NCI-H2107 treated with DMSO at 0.1 percent for 48 hours (cell line): ENCODE results near the gene UBAC1.
A peak's percentile ranks its signal among the peaks of the same experiment; 100 is the strongest.
"Not testable (repeated sequence)": the region's sequence is repeated elsewhere in the genome, so short reads cannot be mapped to it uniquely, and the experiment has no call there.

ENCODE experiments used
- DNase-seq: peaks from one replicate; lab custom pipeline; 2025; ENCODE audit not compliant: unreplicated experiment; lab: John Stamatoyannopoulos, UW

The UBAC1 gene

GRCh38 chr9:135924628-135925338, 36.4 kb downstream of the UBAC1 start:
- DNase-seq, result no peak

- no peak for DNase-seq
Measured at GRCh38 chr9:135923508-135923907, 37.7 kb downstream of the UBAC1 start.

- DNase-seq, result peak; percentile 9
Measured at GRCh38 chr9:135921749-135922310, 39.3 kb downstream of the UBAC1 start.

GRCh38 chr9:135920973-135921585, 40.1 kb downstream of the UBAC1 start:
- no peak for DNase-seq

GRCh38 chr9:135920256-135920930, 40.8 kb downstream of the UBAC1 start:
- DNase-seq, result no peak

DNA sequence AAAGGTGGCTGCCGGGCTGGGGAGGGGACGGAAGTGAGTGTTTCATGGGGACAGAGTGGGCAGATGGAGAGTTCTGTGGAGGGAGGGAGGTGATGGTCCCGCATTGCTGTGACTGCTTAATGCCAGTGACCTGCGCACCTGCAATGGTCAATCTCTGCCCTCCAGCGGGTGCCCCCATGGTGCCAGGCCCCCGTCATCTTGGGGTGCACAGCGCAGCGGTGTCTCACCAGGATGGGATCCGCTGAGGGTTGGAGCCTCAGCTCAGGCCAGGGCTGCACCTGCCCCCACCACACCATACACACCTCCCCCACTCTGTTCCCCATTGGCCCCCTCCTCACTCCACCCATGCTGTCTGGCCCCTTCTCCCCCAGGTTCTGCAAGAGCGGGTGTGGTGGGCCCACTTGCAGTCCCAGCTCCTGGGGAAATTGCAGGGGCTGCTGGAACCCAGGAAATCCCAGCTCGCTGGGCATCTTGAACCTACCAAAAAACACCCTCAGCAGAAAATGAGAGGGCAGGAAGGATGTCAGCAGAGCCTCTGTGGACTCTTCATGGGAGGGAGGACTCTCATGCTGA, 41.8 kb downstream of the UBAC1 start:
- DNase-seq, result no peak

DNA sequence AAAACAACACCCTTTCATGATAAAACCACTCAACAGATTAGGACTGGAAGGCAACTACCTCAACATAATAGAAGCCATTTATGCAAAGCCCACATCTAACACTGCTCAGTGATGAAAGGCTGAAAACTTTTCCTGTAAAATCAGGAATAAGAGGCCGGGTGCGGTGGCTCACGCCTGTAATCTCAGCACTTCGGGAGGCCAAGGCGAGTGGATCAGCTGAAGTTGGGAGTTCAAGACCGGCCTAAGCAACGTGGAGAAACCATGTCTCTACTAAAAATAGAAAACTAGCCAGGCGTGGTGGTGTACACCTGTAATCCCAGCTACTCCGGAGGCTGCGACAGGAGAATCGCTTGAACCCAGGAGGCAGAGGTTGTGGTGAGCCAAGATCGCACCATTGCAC, 44.9 kb downstream of the UBAC1 start:
- DNase-seq, result not testable (repeated sequence)

- no peak for DNase-seq
Measured at GRCh38 chr9:135914921-135915320, 46.3 kb downstream of the UBAC1 start.

DNA sequence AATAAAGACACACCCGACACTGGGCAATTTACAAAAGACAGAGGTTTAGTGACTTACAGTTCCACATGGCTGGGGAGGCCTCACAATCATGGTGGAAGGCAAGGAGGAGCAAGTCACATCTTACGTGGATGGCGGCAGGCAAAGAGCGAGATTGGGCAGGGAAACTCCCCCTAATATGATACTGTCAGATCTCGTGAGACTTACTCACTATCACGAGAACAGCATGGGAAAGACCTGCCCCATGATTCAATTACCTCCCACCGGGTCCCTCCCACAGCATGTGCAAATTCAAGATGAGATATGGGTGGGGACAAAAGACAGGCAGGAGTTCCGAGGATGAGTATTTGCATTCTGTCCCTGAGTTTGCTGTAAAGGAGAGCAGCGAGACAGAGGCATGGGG, 49.9 kb downstream of the UBAC1 start:
- DNase-seq, result not testable (repeated sequence)

GRCh38 chr9:135910757-135911156, 50.4 kb downstream of the UBAC1 start:
- DNase-seq, result no peak

DNA sequence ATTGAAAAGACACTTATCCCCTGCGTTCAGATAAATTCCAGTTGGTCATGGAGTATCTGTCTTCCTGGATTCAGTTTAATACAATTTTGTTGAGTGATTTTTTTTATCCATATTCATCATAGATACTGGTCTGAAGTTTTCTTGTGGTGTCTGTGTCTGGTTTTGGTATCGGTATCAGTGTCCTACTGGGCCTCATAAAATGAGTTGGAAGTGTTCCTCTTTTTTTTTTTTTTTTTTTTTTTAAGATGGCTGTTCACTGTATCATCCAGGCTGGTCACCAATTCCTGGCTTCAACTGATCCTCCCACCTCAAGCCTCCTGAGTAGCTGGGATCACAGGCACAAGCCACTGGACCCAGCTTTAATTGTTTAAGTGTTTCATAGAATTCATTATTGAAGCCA, 51.0 kb downstream of the UBAC1 start:
- DNase-seq, result no peak

GRCh38 chr9:135909371-135909770, 51.8 kb downstream of the UBAC1 start:
- DNase-seq, result no peak

GRCh38 chr9:135908754-135909204, 52.4 kb downstream of the UBAC1 start:
- DNase-seq, result no peak

- DNase-seq, result no peak
Measured at GRCh38 chr9:135908093-135908753, 53.0 kb downstream of the UBAC1 start.

- peak; percentile 80 for DNase-seq
Measured at GRCh38 chr9:135907431-135908092, 53.6 kb downstream of the UBAC1 start, which contains the start of gene CAMSAP1. TSS of gene CAMSAP1 (minus strand) at chr9:135907546. CDS start at chr9:135907159, 387 bp downstream.

DNA sequence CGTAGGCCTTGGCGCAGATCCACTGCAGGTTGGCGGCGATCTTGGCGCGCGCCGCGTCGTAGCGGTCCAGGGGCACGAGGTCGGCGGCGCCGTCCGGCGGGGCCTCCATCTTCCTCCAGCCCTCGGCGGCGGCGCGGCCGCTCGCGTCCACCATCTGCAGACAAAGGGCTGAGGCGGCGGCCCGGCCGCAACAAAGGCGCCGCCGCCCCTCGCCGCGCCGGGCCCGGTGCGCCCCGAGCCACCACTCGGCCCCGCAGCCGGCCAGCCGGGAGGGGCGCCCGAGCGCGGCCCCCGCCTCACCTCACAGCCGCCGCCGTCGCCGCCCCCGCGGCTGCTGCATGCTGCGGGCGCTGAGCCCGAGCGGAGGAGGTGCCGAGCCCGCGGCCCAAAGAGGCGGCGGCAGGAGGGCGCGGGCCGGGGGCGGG, 54.2 kb downstream of the UBAC1 start:
- no peak for DNase-seq

DNA sequence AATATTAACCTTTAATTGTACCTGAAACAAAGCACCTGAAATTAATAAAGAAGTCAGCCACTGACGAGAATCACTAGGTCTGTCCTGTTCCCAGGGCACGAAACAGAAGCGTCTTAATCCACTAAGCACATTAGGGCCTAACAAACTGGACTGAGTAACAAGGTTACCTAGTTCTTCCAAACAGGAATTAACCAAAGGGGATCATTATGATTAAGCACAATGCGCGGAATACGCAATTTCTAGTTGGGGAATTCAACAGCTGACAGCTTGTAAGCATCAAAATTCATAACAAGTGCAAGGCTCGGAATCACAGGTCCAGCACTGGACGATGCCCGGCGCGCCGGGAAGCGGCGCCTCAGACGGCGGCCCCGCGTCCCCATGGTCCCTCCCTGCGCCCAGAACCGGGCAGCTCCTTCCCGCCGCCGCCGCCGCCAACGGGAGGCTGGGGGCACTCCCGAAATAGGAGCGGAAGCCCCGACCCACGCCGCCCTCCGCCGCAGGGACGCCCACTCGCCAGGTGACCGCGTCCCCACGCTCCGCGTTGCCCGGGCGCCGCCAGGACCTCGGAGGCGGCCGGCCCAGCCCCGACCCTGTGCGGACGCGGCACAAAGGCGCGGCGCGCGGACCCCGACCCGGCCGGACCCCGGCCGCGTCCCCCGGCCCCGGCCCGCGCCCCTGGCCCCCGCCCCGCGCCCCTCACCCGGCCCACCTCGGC, 54.7 kb downstream of the UBAC1 start:
- no peak for DNase-seq

- peak; percentile 38 for DNase-seq
Measured at GRCh38 chr9:135905380-135906258, 55.6 kb downstream of the UBAC1 start.
